ENCODE results near the gene GJC3. TPM values are rescaled to one million over a fixed set of nuclear protein-coding genes. Genes with fewer than 3 reads are reported as not detected.
"Not testable (repeated sequence)": the region's sequence is repeated elsewhere in the genome, so short reads cannot be mapped to it uniquely, and the experiment has no call there.

The GJC3 gene
- total RNA-seq, 1 donor from 2014 or later, result not detected

DNA sequence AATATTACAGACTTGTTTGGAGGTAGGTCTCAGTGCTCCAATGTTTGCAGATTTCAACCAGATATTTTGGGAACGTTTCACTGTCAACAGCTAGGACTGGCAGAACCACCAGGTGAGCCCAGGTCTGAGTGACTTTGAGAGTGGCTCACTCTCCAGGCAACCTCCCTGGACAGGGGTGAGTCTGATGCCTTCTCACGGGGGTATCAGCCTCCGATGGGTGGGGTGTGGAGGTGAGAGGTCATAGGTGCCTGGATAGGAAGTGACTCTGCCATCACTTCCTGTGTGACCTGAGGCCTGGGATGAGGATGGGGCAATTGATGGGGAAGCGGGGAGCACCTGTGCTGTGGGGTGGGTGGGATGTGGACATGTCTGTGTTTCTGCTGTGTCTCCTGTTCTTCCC, 41.8 kb upstream of the GJC3 start:
- no peaks in the 10 kb centered on the region for H3K4me1 Mint-ChIP-seq (ENCODE audit: low read depth, unreplicated experiment)
- peaks cover 9% of the 10 kb centered on the region for H3K27me3 Mint-ChIP-seq (ENCODE audit: unreplicated experiment)
- no peaks in the 10 kb centered on the region for H3K36me3 Mint-ChIP-seq (ENCODE audit: unreplicated experiment)

DNA sequence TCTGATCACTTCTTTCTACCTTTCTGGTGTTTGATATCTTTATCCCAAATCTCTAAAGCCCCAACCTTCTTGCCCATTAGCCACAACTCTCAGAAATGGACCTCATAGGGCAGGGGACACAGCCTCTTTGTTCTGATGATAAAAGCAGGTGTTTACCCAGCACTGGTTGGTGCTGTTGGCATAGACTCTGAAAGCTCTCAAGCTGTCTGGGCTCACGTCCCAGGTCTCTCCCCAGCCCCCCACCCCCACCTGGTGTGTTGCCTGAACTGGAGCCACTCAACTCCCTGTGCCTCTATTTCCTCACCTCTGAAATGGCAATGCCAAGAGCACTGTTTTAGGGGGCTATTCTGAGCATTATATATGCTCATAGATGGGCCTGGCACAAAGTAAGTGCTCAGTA, 40.4 kb upstream of the GJC3 start:
- H3K27me3 Mint-ChIP-seq (ENCODE audit: unreplicated experiment); H3K27ac Mint-ChIP-seq (ENCODE audit: unreplicated experiment); H3K4me1 Mint-ChIP-seq (ENCODE audit: low read depth, unreplicated experiment); H3K36me3 Mint-ChIP-seq (ENCODE audit: unreplicated experiment); H3K9me3 Mint-ChIP-seq (ENCODE audit: unreplicated experiment); DNase-seq; H3K4me3 Mint-ChIP-seq (ENCODE audit: unreplicated experiment): not testable (repeated sequence)

More for the DNA sequence above, 41.8 kb upstream of the GJC3 start:
- DNase-seq, result no peak
- Mint-ChIP-seq H3K9me3 (ENCODE audit: unreplicated experiment) (peaks cover 2% of the 10 kb centered on the region), H3K4me3 (ENCODE audit: unreplicated experiment) (no peak overlapping the region), H3K27ac (ENCODE audit: unreplicated experiment) (no peak overlapping the region)
- TF ChIP-seq, protein P1, sequence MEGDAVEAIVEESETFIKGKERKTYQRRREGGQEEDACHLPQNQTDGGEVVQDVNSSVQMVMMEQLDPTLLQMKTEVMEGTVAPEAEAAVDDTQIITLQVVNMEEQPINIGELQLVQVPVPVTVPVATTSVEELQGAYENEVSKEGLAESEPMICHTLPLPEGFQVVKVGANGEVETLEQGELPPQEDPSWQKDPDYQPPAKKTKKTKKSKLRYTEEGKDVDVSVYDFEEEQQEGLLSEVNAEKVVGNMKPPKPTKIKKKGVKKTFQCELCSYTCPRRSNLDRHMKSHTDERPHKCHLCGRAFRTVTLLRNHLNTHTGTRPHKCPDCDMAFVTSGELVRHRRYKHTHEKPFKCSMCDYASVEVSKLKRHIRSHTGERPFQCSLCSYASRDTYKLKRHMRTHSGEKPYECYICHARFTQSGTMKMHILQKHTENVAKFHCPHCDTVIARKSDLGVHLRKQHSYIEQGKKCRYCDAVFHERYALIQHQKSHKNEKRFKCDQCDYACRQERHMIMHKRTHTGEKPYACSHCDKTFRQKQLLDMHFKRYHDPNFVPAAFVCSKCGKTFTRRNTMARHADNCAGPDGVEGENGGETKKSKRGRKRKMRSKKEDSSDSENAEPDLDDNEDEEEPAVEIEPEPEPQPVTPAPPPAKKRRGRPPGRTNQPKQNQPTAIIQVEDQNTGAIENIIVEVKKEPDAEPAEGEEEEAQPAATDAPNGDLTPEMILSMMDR (IDR thresholded peaks at IDR 0.05; ENCODE audit: partially characterized antibody, unreplicated experiment), result no peak

- Mint-ChIP-seq H3K9me3 (ENCODE audit: unreplicated experiment) (no peaks in the 10 kb centered on the region), H3K4me3 (ENCODE audit: unreplicated experiment) (no peak overlapping the region), H3K27ac (ENCODE audit: unreplicated experiment) (no peak overlapping the region), H3K27me3 (ENCODE audit: unreplicated experiment) (peaks cover 6% of the 10 kb centered on the region), H3K4me1 (ENCODE audit: low read depth, unreplicated experiment) (no peaks in the 10 kb centered on the region), H3K36me3 (ENCODE audit: unreplicated experiment) (no peaks in the 10 kb centered on the region)
- no peak for DNase-seq
- TF ChIP-seq, protein P1 (IDR thresholded peaks at IDR 0.05; ENCODE audit: partially characterized antibody, unreplicated experiment), result no peak
Measured at GRCh38 chr7:99969298-99969697, 39.9 kb upstream of the GJC3 start.

- Mint-ChIP-seq H3K36me3 (ENCODE audit: unreplicated experiment) (peaks cover 8% of the 10 kb centered on the region), H3K27me3 (ENCODE audit: unreplicated experiment) (peaks cover 2% of the 10 kb centered on the region), H3K4me1 (ENCODE audit: low read depth, unreplicated experiment) (no peaks in the 10 kb centered on the region), H3K9me3 (ENCODE audit: unreplicated experiment) (no peaks in the 10 kb centered on the region), H3K4me3 (ENCODE audit: unreplicated experiment) (no peak overlapping the region), H3K27ac (ENCODE audit: unreplicated experiment) (no peak overlapping the region)
- TF ChIP-seq, protein P1 (IDR thresholded peaks at IDR 0.05; ENCODE audit: partially characterized antibody, unreplicated experiment), result no peak
- no peak for DNase-seq
Measured at GRCh38 chr7:99958564-99959227, 29.3 kb upstream of the GJC3 start.

GRCh38 chr7:99955247-99955646, 25.8 kb upstream of the GJC3 start:
- Mint-ChIP-seq H3K4me3 (ENCODE audit: unreplicated experiment) (no peak overlapping the region), H3K27me3 (ENCODE audit: unreplicated experiment) (peaks cover 2% of the 10 kb centered on the region), H3K4me1 (ENCODE audit: low read depth, unreplicated experiment) (no peaks in the 10 kb centered on the region), H3K27ac (ENCODE audit: unreplicated experiment) (no peak overlapping the region), H3K9me3 (ENCODE audit: unreplicated experiment) (no peaks in the 10 kb centered on the region), H3K36me3 (ENCODE audit: unreplicated experiment) (peaks cover 12% of the 10 kb centered on the region)
- TF ChIP-seq, protein P1 (IDR thresholded peaks at IDR 0.05; ENCODE audit: partially characterized antibody, unreplicated experiment), result no peak
- no peak for DNase-seq

- H3K27ac Mint-ChIP-seq (ENCODE audit: unreplicated experiment); H3K27me3 Mint-ChIP-seq (ENCODE audit: unreplicated experiment); H3K9me3 Mint-ChIP-seq (ENCODE audit: unreplicated experiment); DNase-seq; H3K4me1 Mint-ChIP-seq (ENCODE audit: low read depth, unreplicated experiment); H3K4me3 Mint-ChIP-seq (ENCODE audit: unreplicated experiment): not testable (repeated sequence)
- peaks cover 12% of the 10 kb centered on the region for H3K36me3 Mint-ChIP-seq (ENCODE audit: unreplicated experiment)
Measured at GRCh38 chr7:99954643-99955042, 25.2 kb upstream of the GJC3 start.
